Mucosa of descending colon (tissue), 3 donors: Measurements from ENCODE around the gene SLIT1. TPM values are rescaled to one million over a fixed set of nuclear protein-coding genes. Genes with fewer than 3 reads are reported as not detected.

ENCODE experiments used
- ATAC-seq: fragments of 200-7000 bp; cut with Tn5 transposase; one replicate; pipeline ENCODE4 v1.9.1; 2020; ENCODE audit warnings: mild to moderate bottlenecking, moderate library complexity
- DNase-seq, 3 donors: peaks; one replicate each; pipeline ENCODE4 v3.0.0-alpha.2; 2020
- H3K36me3 ChIP-seq: fragments of 200-600 bp; one replicate; pipeline ENCODE4 v1.8.0; 2021; ENCODE audit warnings: low read depth, mild to moderate bottlenecking
- H3K4me1 ChIP-seq: fragments of 200-600 bp; one replicate; pipeline ENCODE4 v1.8.0; 2021; ENCODE audit warnings: low read depth, mild to moderate bottlenecking
- H3K4me3 ChIP-seq: fragments of 200-600 bp; one replicate; pipeline ENCODE4 v1.8.0; 2021; ENCODE audit warnings: mild to moderate bottlenecking
- H3K9me3 ChIP-seq: fragments of 200-600 bp; one replicate; pipeline ENCODE4 v1.8.0; 2021; ENCODE audit warnings: mild to moderate bottlenecking
- CTCF ChIP-seq: fragments of 200-600 bp; IDR thresholded peaks from one replicate; pipeline ENCODE4 v1.8.0; 2022; ENCODE audit warnings: antibody characterized with exemption, mild to moderate bottlenecking
- intact Hi-C, 2 donors: fragments of 100-400 bp; cut with DNase I in 1 of 2; cut with micrococcal nuclease in 1 of 2; formaldehyde crosslinking; loops; one replicate each; pipeline versions ENCODE4 v1.11.0 to v1.11.1; 2022; cut with DNase I, micrococcal nuclease
- total RNA-seq, 3 donors: library from RNA; stranded (reverse); fragmentation: NEBNext Ultra II Directional in 2 of 3; extraction: Animal tissue kit (Norgen Biotek cat#: 25700) in 2 of 3; gene quantifications; one replicate each; pipeline versions ENCODE4 v1.2.1 to v1.2.4, GENCODE V29; 2021 to 2023
- donor health status: DM: no; HTN: no; CAD: no; lungs with moderate emphysema.
- donor health status: DM: no; HTN: no; CAD: no.
- donor health status: DM: no; HTN: yes; CAD: no.

SLIT1 gene
- total RNA-seq, 3 donors from 2014 or later = 0.17 to 1.1 (median 0.24) TPM

GRCh38 chr10:97056003-97056630, 129.6 kb downstream of the SLIT1 start:
- H3K36me3 ChIP-seq = no peaks in the 10 kb centered on the region
- DNase-seq = no peak
- no peak for TF ChIP-seq CTCF
- ATAC-seq = no peak
- H3K4me3 ChIP-seq = no peak overlapping the region
- no peaks in the 10 kb centered on the region for H3K9me3 ChIP-seq
- no peaks in the 10 kb centered on the region for H3K4me1 ChIP-seq
- intact Hi-C loops = no loop called here

GRCh38 chr10:97053276-97053675, 132.5 kb downstream of the SLIT1 start:
- H3K4me3 ChIP-seq = no peak overlapping the region
- H3K4me1 ChIP-seq = no peaks in the 10 kb centered on the region
- intact Hi-C loops = no loop called here
- H3K36me3 ChIP-seq = no peaks in the 10 kb centered on the region
- DNase-seq (no peak), ATAC-seq (no peak)
- H3K9me3 ChIP-seq = no peaks in the 10 kb centered on the region
- no peak for TF ChIP-seq CTCF

GRCh38 chr10:97050956-97051496, 134.7 kb downstream of the SLIT1 start:
- TF ChIP-seq CTCF = no peak
- ATAC-seq (no peak), DNase-seq (no peak)
- no peaks in the 10 kb centered on the region for H3K9me3 ChIP-seq
- no peak overlapping the region for H3K4me3 ChIP-seq
- intact Hi-C loops = no loop called here
- H3K36me3 ChIP-seq = no peaks in the 10 kb centered on the region
- no peaks in the 10 kb centered on the region for H3K4me1 ChIP-seq

GRCh38 chr10:97050205-97050745, 135.5 kb downstream of the SLIT1 start:
- Histone ChIP-seq H3K36me3 (no peaks in the 10 kb centered on the region), H3K9me3 (no peaks in the 10 kb centered on the region), H3K4me3 (no peak overlapping the region), H3K4me1 (no peaks in the 10 kb centered on the region)
- ATAC-seq = no peak
- TF ChIP-seq CTCF = no peak
- intact Hi-C loops = no loop called here
- DNase-seq = no peak

GRCh38 chr10:97049670-97050069, 136.1 kb downstream of the SLIT1 start:
- Histone ChIP-seq H3K36me3 (no peaks in the 10 kb centered on the region), H3K9me3 (no peaks in the 10 kb centered on the region), H3K4me3 (no peak overlapping the region), H3K4me1 (no peaks in the 10 kb centered on the region)
- DNase-seq (no peak), ATAC-seq (no peak)
- TF ChIP-seq CTCF = no peak
- intact Hi-C loops = no loop called here
